GM12872 (cell line): Measurements from ENCODE around the gene CELF3.

Experiments used
- TF ChIP-seq, protein P1 (sequence below): IDR thresholded peaks from 3 replicates; pipeline ENCODE4 v1.5.1; 2011; ENCODE audit warnings: low read depth, mild to moderate bottlenecking, low read length, moderate library complexity; ENCODE audit not compliant: insufficient read depth

The CELF3 gene

DNA sequence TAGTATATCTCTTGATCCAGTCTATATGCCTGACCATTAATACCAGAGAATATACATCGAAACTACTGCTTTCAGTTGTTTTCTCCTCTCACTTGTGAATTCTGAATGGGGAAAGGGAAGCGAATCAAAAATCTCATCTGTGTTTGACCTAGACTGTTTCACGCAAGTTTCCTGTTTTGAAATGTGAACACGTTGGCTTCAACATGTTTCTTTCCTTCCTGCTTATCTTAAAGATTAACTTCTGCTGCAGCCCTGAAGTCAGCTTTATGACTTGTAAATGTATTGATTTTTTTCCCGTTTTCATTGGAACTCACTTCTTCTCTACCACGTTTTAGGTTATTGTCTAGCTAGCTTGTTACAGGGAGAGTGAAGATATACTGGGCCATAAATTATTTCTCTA lies 54.9 kb downstream of the CELF3 start:
- TF ChIP-seq, protein P1, sequence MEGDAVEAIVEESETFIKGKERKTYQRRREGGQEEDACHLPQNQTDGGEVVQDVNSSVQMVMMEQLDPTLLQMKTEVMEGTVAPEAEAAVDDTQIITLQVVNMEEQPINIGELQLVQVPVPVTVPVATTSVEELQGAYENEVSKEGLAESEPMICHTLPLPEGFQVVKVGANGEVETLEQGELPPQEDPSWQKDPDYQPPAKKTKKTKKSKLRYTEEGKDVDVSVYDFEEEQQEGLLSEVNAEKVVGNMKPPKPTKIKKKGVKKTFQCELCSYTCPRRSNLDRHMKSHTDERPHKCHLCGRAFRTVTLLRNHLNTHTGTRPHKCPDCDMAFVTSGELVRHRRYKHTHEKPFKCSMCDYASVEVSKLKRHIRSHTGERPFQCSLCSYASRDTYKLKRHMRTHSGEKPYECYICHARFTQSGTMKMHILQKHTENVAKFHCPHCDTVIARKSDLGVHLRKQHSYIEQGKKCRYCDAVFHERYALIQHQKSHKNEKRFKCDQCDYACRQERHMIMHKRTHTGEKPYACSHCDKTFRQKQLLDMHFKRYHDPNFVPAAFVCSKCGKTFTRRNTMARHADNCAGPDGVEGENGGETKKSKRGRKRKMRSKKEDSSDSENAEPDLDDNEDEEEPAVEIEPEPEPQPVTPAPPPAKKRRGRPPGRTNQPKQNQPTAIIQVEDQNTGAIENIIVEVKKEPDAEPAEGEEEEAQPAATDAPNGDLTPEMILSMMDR = no peak

DNA sequence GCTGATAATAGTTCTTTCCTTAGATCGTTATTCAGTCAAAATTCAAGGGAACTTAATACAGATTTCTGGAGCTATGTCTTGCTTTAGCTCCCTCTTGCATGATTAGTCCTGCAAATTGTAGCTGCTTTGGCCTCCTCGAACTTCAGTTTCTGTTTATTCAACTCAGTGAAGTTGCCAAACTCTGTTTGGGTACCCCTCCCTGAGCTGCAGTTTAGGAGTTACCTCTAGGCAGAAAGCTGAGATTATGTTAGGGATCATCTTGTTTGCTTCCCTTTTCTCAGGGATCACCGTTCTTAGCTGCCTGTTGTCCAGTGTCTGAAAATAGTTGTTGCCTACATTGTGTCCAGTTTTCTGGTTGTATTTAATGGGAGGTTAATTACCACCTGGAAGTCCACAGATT lies 61.2 kb downstream of the CELF3 start:
- TF ChIP-seq, protein P1 = no peak

DNA sequence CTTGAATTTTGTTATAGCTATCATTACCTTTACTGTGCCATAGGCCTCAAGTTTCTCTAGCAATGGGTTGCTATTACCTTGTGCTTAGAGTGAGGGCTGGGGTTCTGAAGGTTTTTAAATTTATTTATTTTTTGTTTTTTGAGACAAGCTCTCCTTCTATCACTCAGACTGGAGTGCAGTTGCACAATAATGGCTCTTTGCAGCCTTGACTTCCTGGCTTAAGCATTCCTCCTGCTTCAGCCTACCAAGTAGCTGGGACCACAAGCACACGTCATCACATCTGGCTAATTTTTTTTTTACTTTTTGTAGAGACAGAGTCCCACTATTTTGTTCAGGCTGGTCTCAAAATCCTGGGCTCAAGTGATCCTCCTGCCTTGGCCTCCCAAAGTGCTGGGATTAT lies 63.2 kb downstream of the CELF3 start:
- TF ChIP-seq, protein P1 = no peak
